GM18909 (cell line): ENCODE measurements around the gene FEM1B.

Source experiments
- ATAC-seq: cut with Tn5 transposase; IDR thresholded peaks from one replicate; pipeline ENCODE4 v1.9.1; 2021; ENCODE audit warnings: mild to moderate bottlenecking; ENCODE audit not compliant: unreplicated experiment, poor library complexity

The FEM1B gene

GRCh38 chr15:68256675-68257450 is 20.7 kb upstream of the FEM1B start:
- ATAC-seq, result no peak

DNA sequence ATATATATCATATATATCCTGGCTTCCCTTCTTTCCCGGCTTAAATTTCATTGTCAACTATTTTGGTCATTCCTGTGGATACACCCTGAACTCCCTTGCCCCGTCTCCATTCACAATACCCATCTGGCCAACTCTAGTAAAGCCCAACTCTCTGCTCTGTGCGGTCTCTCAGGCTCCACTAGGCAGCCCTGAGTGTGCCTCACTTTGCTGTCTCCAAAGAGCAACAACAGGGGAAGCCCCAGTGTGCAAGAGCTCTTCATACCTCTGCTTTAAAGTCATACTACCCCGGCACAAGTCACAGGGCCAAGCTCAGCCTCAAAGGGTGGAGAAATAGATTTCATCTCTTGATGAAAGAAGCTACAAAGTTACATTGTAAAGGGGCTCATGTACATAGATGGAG is 18.9 kb upstream of the FEM1B start:
- no peak for ATAC-seq

- ATAC-seq, result no peak
Observed at GRCh38 chr15:68259883-68260282, 17.7 kb upstream of the FEM1B start.

GRCh38 chr15:68261241-68261640 is 16.3 kb upstream of the FEM1B start:
- ATAC-seq, result no peak

DNA sequence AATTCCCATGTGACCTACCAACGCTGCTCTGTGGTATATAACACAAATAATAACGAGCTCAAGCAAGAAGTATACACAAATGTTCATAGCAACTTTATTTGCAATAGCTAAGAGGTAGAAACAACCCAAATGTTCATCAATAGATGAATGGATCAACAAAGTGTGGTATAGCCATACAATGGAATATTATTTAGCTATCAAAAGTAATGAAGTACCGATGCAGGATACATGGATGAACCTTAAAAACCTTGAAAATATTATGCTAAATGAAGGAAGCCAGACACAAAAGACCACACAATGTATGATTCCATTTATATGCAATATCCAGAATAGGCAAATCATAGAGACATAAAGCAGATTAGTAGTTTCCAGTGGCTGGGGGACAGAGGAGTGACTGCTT is 15.6 kb upstream of the FEM1B start:
- no peak for ATAC-seq

- ATAC-seq, result no peak
Observed at GRCh38 chr15:68262514-68263356, 14.8 kb upstream of the FEM1B start.

DNA sequence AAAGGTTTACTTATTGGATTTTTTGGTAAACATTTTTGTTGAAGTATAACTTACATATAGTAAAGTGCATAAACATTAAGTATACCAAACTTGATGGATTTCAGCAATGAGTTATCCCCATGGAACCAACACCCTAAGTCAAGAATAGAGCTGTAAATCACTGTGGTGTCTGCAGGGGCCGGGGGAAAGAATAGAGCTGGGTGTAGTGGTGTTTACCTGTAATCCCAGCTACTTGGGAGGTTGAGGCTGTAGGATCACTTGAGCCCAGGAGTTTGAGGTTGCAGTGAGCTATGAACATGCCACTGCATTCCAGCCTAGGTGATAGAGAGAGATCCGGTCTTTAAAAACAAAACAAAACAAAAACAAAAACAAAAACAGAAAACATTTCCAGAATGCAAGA is 13.3 kb upstream of the FEM1B start:
- ATAC-seq, result no peak

GRCh38 chr15:68265081-68265480 is 12.5 kb upstream of the FEM1B start:
- no peak for ATAC-seq

DNA sequence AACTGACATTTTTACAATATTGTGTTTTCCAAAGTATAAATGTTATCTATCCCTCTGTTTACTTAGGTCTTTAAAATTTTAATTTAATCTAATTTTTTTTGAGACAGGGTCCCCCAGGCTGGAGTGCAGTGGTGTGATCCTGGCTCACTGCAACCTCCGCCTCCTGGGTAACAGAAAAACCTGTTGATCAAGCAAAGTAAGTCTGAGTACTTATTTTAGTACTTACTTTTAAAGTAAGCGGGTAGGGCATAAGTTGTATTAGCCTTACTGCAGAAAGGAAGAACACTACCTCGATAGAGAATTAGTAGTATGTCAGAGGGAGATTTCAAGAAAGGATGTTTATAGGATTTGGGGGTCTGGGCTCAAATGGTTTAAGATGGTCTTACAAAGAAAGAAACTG is 11.9 kb upstream of the FEM1B start:
- ATAC-seq, result no peak

DNA sequence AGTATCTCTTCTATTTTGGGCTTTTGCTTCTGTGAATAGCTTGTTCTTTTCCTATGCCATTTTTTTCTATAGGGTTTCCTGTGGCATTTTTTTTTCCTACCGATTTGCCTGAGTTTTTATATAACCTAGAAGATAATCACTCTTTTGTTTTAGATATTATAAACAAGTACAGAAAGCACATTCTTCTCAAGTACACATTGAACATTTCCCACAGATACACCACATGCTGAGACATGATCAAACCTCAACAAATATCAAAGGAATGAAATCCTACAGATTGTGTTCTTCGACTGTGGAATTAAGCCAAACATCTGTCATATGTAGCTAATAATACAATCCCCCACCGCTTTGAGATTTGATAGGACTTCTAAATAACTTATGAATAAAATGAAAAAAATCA is 9.1 kb upstream of the FEM1B start:
- ATAC-seq, result no peak

DNA sequence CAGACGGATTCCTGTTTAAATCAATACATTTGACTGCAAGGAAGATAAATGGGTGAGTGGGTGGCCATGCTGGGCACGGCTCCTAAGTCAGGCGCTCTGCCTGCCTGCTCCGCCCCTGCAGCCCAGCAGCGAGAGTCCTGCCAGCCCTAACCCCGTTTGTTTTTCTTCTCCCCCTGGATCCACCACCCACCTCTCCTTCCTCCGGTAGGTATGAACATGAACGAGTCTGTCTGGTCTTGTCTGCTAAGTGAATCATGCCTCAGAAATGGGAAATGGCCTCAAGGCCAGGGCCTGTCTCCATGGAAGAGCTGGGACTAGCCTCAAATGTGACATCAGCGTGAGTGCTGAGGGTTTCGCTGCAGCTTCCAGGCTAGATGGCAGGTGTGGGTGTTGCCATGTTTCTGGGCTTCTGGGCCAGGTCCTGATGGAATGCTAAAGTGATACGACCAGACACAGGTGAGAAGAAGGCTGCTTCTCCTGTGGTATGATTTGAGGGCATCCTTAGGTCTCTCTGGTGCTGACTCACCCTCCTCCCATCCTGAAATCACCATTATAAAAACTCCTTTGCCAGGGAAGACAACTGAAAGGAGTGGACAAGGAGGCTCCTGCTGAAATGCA is 5.6 kb upstream of the FEM1B start:
- no peak for ATAC-seq

DNA sequence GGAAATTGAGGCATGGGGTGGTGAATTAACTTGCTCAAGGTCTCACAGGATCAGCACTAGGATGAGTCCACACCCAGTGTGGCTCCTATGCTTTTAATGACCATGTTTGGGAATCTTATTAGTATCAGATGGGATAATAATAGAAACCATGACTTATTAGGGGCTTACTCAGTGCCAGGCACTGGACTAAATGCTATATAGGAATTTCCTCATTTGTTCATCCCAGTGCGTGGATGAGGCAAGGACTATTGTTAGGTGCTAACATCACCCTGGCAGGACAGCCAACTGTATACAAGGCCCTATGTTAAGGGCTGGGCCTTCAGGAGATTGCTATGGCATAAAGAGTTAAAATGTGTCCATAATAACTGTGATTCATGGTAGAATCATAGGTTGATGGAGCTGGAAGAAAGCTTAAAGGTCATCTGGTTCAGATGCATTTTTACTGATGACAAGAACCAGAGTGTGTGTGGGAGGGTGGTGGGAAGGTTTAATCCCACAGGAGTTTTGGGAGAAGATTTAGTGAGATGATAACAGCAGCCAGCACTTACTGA is 4.7 kb upstream of the FEM1B start:
- ATAC-seq, result no peak

DNA sequence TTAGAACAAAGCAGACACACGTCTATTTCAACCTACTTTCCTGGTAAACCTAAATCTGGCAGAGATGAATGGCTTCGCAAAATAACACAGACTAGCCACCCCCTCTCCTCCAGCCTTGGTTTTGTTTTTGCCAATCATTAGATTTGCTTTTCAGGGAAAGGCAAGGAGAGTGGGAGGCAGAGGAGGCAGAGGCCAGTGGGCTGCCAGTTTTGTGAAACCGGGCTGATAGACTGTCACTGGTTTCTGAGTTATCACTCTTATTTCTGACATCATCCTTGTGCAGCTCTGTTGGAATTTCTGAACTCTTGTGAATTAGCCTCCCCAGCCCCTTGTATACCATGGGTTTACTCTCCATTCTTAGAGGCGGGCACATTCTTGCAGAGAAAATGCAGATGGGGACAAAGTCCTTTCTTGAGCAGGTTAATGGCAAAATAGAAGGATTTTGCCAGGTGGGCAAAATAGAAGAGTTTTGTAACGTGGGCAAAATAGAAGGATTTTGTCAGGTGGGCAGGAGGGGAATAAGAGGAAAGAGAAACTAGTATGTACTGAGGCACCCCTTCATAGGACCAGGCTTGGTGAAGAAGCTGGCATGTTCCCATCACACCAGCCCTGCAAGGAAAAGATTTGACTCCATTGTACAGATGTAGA is 3.2 kb upstream of the FEM1B start:
- ATAC-seq, result no peak

- no peak for ATAC-seq
Observed at GRCh38 chr15:68275165-68275746, 2.3 kb upstream of the FEM1B start.

DNA sequence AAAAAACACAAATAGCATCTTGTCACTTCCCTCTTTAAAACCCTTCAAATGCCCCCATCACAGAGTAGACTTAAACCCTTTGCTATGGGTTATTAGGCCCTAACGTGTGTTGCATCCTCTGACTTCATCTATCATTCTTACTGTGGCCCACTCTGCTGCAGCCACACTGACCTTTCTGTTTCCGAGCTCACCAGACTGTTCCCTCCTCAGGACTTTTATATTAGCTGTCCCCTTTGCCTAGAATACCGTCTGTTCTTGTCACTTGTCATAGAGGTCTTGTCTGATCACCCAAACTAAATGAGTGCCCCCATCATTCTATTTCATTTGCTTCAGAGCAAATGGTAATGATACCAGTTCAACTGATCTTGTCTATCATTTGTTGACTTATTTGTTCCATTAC is 877 bp upstream of the FEM1B start:
- ATAC-seq, result no peak

- peak; percentile 1 for ATAC-seq
Observed at GRCh38 chr15:68277131-68277602, 378 bp upstream of the FEM1B start.

GRCh38 chr15:68278345-68278594 is 725 bp downstream of the FEM1B start:
- ATAC-seq, result no peak

DNA sequence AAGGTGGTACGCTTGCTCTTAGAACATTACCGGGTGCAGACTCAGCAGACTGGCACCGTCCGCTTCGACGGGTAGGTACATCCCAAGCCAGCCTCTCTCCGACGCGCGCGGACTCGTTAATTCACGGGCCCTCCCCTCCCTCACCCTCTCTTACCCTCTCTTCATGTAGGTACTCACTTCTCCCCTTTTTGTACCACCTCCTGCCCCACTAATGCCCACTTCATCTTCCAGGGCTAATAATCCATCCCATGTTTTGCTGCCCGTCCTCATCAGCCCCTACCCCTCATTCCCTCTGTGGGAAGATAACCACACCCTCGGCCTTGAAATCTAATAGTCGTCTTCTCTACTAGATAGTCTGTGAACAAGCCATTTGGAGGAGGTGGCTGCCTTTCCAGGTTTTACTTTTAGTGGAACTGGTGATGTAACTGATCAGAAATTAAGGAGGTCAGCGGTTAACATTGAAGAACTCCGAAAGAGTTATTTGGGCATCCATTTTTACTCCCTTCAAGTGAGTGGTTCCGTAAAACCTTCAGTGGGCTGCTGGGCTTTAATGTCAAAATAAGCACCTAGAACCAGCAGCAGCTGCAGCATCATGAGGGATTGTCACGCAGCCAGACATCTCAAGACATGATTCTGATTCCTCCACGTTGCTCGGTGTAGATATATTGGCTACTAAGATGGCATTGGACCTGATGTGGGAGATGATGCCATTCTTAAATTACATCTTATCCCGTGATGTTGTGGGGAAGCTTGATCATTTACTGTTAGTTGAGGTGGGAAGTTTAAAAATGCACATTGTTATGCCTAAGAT is 1.3 kb downstream of the FEM1B start:
- no peak for ATAC-seq
